ENCODE measurements around the gene GRB7. TPM values are rescaled to one million over a fixed set of nuclear protein-coding genes. Genes with fewer than 3 reads are reported as not detected.
A peak's percentile ranks its signal among the peaks of the same experiment; 100 is the strongest.
"Not testable (repeated sequence)": the region's sequence is repeated elsewhere in the genome, so short reads cannot be mapped to it uniquely, and the experiment has no call there.

Gene GRB7
- total RNA-seq, 1 donor from 2014 or later = under 0.01 TPM

DNA sequence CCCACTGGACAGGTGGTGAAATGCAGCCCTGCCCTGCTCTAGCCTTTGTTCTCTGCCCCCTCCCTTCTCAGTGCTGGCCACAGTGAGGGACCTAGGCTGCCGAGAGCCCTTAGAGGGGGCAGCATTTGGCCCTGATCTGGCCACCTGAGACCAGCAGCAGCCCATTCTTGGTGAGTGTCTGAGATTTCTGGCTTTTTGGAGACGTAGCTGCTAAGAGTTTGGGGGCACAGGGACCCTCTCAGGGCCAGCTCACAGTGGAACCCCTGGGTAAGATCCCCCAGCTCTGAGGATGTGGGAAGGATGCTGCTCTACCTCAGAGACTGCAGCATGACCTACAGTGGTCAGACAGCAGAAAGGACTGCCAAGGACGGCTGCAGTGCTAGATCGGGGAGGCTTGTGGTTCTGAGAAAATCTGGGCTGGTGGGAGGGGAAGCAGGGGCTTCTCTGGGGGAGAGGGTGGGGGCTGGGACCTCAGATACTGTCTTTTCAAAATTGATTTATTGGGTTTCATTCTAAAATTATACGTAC is 13.3 kb downstream of the GRB7 start:
- DNase-seq (ENCODE audit: low read depth in 2 of 2) = no peak

DNA sequence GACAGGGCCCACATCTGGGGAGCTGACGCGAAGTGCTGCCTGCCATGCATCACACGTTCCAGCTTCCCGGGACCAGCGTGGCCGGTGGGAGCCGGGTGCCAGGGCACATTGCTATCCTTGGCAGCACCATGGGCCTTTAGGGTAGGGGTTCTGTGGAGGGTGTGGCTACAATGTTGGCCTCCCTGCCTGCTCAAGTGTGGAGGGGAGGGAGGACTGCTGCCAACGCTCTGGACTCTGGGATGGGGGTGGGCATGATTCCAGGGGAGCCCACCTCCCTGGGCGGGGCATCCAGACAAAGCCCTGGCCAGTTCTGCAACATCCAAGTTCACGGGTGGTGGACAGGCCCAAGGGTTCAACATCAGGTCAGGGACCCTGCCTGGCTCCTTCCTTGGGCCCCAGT is 13.9 kb downstream of the GRB7 start:
- DNase-seq (ENCODE audit: low read depth in 2 of 2) = no peak

- DNase-seq (ENCODE audit: low read depth in 2 of 2) = no peak
These were observed 14.6 kb downstream of the GRB7 start for GRCh38 chr17:39752241-39752881.

- DNase-seq (ENCODE audit: low read depth in 2 of 2) = peak; percentile 34 to 39
These were observed 15.9 kb downstream of the GRB7 start for GRCh38 chr17:39753514-39754160.

DNA sequence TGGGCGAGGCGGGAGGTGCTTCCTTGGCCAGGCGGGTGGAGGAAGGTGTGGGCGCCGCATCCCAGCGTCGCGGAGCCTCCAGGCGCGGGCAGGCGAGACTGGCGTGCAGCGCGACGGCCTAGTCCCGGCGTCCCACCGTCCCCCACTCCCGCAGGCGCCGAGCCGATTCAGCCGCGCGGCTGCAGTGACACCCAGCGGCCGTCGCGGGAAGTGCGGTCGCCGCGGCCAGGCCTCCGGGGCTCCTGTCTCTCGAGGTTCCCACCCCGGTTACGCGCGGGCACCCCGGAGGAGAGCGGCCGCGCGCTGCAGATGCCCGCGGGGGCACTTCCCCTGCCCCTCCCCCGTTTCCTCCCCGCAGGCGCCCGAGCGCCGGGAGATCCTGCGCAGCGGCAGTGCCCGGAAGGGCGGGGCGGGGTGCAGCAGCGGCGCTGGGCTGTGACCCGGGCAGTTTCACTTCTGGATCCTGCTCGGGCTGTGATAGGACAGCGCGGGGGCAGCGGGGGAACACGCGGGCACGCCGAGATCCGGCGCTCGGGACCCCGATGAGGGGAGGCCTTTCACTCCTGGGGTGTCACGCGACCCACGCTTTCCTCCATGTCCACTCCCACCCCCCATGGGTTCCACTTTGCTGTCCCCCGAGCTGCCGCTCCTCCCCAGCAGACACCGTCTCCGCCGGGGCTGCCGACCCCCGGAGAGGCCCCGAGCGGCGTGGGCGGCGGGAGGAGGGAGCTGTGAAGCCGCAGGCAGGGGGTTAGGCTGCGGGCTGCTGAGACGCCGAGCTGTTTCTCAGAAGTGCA is 16.6 kb downstream of the GRB7 start:
- DNase-seq (ENCODE audit: low read depth in 2 of 2) = peak; percentile 67 to 76

GRCh38 chr17:39754958-39755553 is 17.3 kb downstream of the GRB7 start:
- no peak for DNase-seq (ENCODE audit: low read depth in 2 of 2)

GRCh38 chr17:39755554-39756379 is 18.0 kb downstream of the GRB7 start:
- peak in 1 of 2 donors; percentile 16 for DNase-seq (ENCODE audit: low read depth in 2 of 2)

- no peak for DNase-seq (ENCODE audit: low read depth in 2 of 2)
These were observed 18.8 kb downstream of the GRB7 start for GRCh38 chr17:39756380-39757079.

DNA sequence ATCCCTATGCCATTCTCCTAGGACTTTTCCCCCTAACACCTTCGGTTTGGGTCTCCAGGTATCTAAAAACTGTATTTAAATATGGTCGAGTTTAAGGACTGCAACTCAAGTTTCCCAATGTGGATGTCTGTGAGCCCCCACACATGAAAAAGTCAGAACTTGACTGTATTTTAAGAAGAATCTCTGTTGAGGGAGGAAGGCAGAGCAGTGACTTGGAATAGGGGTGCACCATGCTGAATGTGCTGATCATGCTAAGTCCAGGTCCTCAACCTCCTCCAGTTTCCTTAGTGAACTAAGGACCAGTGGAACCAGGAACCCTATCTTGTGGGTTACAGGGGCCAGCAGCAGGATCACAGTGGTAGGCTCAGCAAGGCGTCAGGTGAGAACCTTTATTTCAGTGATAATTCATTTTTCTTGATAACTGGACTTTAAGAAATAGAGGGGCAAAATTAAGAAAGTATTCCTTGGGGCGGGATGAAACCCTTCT is 19.5 kb downstream of the GRB7 start:
- DNase-seq (ENCODE audit: low read depth in 2 of 2) = no peak

DNA sequence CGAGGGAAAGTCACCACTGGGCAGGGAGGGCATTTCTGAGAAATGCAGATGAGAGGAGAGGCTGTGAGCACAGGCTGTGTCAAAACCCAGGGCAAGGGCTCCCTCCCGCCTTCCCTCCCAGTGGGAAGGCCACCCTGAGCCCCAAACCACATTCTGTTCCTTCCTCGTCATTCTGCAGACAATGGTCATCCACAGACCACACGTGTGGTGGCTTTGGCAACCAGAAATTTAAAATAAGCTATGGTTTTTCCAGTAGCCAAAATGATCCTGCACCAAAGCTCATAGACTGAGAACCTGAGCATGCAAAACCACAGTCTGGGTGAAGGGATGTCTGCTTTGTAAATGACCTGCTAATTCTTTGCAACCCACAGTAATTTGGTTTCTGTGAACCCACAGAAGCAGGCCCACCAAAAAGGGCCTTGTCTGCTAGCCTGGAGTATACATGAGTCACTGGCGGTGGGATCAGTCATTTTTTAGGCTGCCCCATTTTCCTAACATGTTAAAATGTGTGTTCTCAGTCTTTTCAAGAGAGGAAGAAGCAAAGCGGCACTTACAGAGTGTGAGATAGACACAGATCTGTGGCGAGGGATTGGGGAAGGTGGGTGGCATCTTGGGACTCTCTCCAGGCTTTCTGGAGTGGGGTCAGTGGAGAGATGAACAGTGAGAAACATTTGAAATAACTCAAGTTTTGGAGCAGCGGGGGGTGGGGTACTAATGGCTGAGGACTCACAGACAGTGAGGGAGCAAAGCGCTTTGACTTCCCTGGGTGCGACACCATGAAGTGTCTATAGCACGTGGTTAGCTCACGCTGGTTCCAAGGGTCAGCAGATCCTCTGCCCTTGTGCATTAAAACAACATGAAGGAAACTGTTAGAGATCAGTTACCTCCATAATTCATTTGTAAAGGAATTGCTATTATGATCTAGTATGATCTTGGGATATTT is 20.5 kb downstream of the GRB7 start:
- DNase-seq (ENCODE audit: low read depth in 2 of 2) = no peak

DNA sequence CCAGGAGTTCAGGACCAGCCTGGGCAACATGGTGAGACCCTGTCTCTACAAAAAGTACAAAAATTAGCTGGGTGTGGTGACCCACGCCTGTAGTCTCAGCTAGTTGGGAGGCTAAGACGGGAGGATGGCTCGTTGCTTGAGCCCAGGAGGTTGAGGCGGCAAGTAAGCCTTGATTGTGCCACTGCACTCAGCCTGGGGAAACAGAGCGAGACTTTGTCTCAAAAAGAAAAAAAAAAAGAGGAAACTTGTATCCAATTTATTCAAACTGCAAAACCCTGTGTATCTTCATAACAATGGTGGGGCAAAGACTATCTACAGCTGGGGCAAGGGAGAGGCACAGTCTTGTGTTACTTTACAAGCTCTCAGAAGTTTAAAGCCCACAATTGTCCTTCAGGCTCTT is 21.5 kb downstream of the GRB7 start:
- no peak for DNase-seq (ENCODE audit: low read depth in 2 of 2)

GRCh38 chr17:39761861-39762496 is 24.2 kb downstream of the GRB7 start:
- no peak for DNase-seq (ENCODE audit: low read depth in 2 of 2)

DNA sequence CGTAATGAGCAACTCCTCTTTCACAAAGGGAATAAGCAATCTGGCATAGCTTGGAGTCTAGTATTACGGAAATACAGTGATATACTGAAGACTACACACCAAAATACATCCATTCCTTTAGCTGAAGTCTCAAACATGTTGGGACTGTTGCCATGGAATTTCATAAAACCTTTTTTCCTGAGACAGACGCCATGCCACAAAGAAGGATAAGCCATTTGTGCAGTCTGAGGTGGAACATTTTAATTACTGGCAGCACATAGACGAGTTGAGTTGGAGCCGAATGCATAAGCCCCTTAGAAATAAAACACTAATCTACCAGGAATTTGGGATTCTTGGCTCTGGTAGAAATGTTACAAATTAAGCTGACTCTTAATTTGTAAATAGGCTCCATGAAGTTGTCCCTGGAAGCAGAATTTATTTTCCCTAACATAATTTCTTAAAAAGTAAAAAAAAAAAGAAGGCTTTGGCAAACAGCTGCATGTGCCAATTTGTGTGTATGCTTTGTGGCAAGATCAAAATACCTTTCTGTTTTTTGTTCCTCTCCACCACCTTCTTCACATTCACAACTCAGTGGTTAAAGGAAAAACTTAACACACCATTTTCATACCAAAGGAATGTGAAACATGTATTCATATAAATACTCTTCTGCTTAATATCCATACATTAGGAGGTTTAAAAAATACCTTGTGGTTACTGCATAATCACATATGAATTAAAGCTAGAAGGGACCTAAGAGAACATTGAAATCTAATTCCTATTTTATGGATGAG is 25.5 kb downstream of the GRB7 start:
- DNase-seq (ENCODE audit: low read depth in 2 of 2) = no peak

DNA sequence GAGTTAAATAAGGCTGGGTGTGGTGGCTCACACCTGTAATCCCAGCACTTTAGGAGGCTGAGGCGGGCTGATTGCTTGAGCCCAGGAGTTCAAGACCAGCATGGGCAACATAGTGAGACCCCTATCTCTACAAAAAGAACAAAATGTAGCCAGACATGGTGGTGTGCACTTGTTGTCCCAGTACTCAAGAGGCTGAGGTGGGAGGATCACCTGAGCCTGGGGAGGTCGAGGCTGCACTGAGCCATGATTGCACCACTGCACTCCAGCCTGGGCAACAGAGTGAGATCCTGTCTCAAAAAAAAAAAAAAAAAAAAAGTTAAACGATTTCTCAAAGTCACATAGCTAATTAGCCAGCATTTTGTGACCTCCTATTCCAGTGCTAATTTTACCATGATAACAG is 26.4 kb downstream of the GRB7 start:
- not testable (repeated sequence) for DNase-seq (ENCODE audit: low read depth in 2 of 2)

DNA sequence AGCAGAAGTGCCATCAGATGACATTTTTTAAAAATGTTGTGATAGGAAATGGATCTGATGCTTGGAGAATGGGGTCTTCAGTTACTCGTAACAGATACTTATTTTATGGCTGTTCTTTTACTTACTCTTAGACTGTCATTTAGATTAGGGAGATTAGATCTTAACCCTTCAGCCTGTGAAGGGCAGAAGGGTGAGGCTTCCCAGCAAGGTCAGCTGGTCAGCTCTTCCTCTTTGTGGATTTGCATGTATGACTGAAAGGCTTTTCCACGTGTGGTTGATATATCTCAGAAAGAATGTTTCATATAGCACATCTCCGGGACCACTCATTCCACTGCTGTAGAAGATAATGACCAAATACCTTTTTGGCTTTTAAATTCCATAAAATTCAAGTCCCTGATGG is 27.4 kb downstream of the GRB7 start:
- DNase-seq (ENCODE audit: low read depth in 2 of 2) = no peak

- no peak for DNase-seq (ENCODE audit: low read depth in 2 of 2)
These were observed 28.0 kb downstream of the GRB7 start for GRCh38 chr17:39765766-39766165.

DNA sequence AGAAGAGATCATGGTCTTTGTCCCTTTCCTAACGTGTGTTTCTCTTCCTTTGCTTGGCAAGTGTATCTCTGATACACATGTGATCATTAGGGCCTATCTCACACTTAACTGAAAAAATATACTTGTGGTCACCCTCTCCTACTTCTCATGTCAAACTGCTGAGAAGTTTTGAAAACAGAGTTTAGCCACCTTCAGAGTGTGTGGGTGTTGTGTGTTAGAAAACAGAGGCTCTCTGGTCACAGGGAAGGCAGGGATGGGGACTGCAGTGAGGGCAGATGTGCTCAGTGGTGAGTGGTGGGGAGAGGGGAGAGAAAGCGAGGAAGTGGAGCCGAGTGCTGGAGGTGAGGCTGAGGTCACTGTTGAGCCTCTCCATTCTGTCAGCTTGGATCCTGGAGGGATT is 29.4 kb downstream of the GRB7 start:
- DNase-seq (ENCODE audit: low read depth in 2 of 2) = no peak

All from lung microvascular endothelial cell (primary cell).